ENCODE results near the gene DENND1B.
"Not testable (repeated sequence)": the region's sequence is repeated elsewhere in the genome, so short reads cannot be mapped to it uniquely, and the experiment has no call there.

DENND1B gene

GRCh38 chr1:197544130-197544529, 231.2 kb downstream of the DENND1B start:
- no peak for DNase-seq

GRCh38 chr1:197541411-197541810, 233.9 kb downstream of the DENND1B start:
- no peak for DNase-seq

- DNase-seq: no peak
These were observed 248.4 kb downstream of the DENND1B start for GRCh38 chr1:197526736-197527371.

- DNase-seq: no peak
These were observed 254.1 kb downstream of the DENND1B start for GRCh38 chr1:197521118-197521739.

- DNase-seq: no peak
These were observed 255.4 kb downstream of the DENND1B start for GRCh38 chr1:197519741-197520334.

- DNase-seq: no peak
These were observed 259.9 kb downstream of the DENND1B start for GRCh38 chr1:197515421-197515820.

GRCh38 chr1:197510691-197511378, 264.4 kb downstream of the DENND1B start:
- DNase-seq: no peak

- no peak for DNase-seq
These were observed 278.6 kb downstream of the DENND1B start for GRCh38 chr1:197496722-197497121.

- DNase-seq: not testable (repeated sequence)
These were observed 283.8 kb downstream of the DENND1B start for GRCh38 chr1:197491505-197491904.

GRCh38 chr1:197486946-197487345, 288.3 kb downstream of the DENND1B start:
- DNase-seq: no peak

- DNase-seq: no peak
These were observed 289.5 kb downstream of the DENND1B start for GRCh38 chr1:197485790-197486189.

- peak; percentile 25 for DNase-seq
These were observed 294.2 kb downstream of the DENND1B start for GRCh38 chr1:197481101-197481500.

- no peak for DNase-seq
These were observed 294.8 kb downstream of the DENND1B start for GRCh38 chr1:197480446-197480845.

GRCh38 chr1:197472141-197472540, 303.1 kb downstream of the DENND1B start:
- no peak for DNase-seq

- no peak for DNase-seq
These were observed 303.9 kb downstream of the DENND1B start for GRCh38 chr1:197471248-197471985.

- DNase-seq: no peak
These were observed 304.9 kb downstream of the DENND1B start for GRCh38 chr1:197470330-197470729.

GRCh38 chr1:197469620-197470210, 305.6 kb downstream of the DENND1B start:
- no peak for DNase-seq

- no peak for DNase-seq
These were observed 306.6 kb downstream of the DENND1B start for GRCh38 chr1:197468543-197469175.

GRCh38 chr1:197467881-197468280, 307.4 kb downstream of the DENND1B start:
- DNase-seq: no peak

GRCh38 chr1:197466813-197467212, 308.5 kb downstream of the DENND1B start:
- no peak for DNase-seq

GRCh38 chr1:197465528-197466327, 309.6 kb downstream of the DENND1B start:
- no peak for DNase-seq

All from CD4-positive, alpha-beta T cell treated with Interleukin-17A for 4 hours (primary cell).